Neural cell (in vitro differentiated cells): ENCODE measurements around the gene COBL. TPM values are rescaled to one million over a fixed set of nuclear protein-coding genes. Genes with fewer than 3 reads are reported as not detected.
"Not testable (repeated sequence)": the region's sequence is repeated elsewhere in the genome, so short reads cannot be mapped to it uniquely, and the experiment has no call there.

Source experiments
- H2AFZ ChIP-seq: fragments of 200-600, 300-800 bp; sonication (generic), shearing (Covaris generic); 2 replicates; pipeline ENCODE4 v1.6.0; 2014; ENCODE audit warnings: low read depth, mild to moderate bottlenecking, antibody characterized with exemption, low read length, moderate library complexity
- H3F3A ChIP-seq: fragments of 200-600 bp; shearing (Covaris generic); 2 replicates; pipeline ENCODE4 v1.6.1; 2016; ENCODE audit warnings: mild to moderate bottlenecking, moderate library complexity, mixed read lengths, antibody characterized with exemption, low read length; ENCODE audit not compliant: insufficient read depth, poor library complexity, severe bottlenecking
- H3K27ac ChIP-seq: fragments of 200-600, 300-800 bp; sonication (generic), shearing (Covaris generic); 2 replicates; pipeline ENCODE4 v1.5.1; 2014; ENCODE audit warnings: mild to moderate bottlenecking, low read length, moderate library complexity
- H3K27me3 ChIP-seq: fragments of 300-800, 200-600 bp; sonication (generic), shearing (Covaris generic); 2 replicates; pipeline ENCODE4 v1.6.0; 2014; ENCODE audit warnings: mild to moderate bottlenecking, low read depth, low read length, moderate library complexity; ENCODE audit not compliant: insufficient read depth
- H3K36me3 ChIP-seq: fragments of 300-800, 200-600 bp; sonication (generic), shearing (Covaris generic); 2 replicates; pipeline ENCODE4 v1.5.1; 2014; ENCODE audit warnings: mild to moderate bottlenecking, antibody characterized with exemption, low read length, moderate library complexity; ENCODE audit not compliant: insufficient read depth
- H3K4me2 ChIP-seq: fragments of 300-800, 200-600 bp; sonication (generic), shearing (Covaris generic); 2 replicates; pipeline ENCODE4 v1.6.0; 2014; ENCODE audit warnings: mild to moderate bottlenecking, low read length
- H3K4me3 ChIP-seq: fragments of 300-800, 200-600 bp; sonication (generic), shearing (Covaris generic); 2 replicates; pipeline ENCODE4 v1.5.1; 2014; ENCODE audit warnings: mild to moderate bottlenecking, low read length, moderate library complexity
- H3K79me2 ChIP-seq: fragments of 200-600 bp; shearing (Covaris generic); replicated peaks from 2 replicates; pipeline ENCODE4 v1.6.0; 2014; ENCODE audit warnings: mild to moderate bottlenecking, low read length, moderate library complexity; ENCODE audit not compliant: insufficient read depth
- H3K9ac ChIP-seq: fragments of 300-800, 200-600 bp; sonication (generic), shearing (Covaris generic); 2 replicates; pipeline ENCODE4 v1.6.1; 2016; ENCODE audit warnings: mild to moderate bottlenecking, low read length, mixed read lengths
- H3K9me2 ChIP-seq: fragments of 200-600 bp; shearing (Covaris generic); 2 replicates; pipeline ENCODE4 v1.6.1; 2016; ENCODE audit warnings: mild to moderate bottlenecking, low read length, mixed read lengths; ENCODE audit not compliant: insufficient read depth
- H3K9me3 ChIP-seq: fragments of 200-600, 300-800 bp; sonication (generic), shearing (Covaris generic); 2 replicates; pipeline ENCODE4 v1.6.1; 2016; ENCODE audit warnings: mild to moderate bottlenecking, mixed run types, low read length, moderate library complexity, mixed read lengths
- H4K20me1 ChIP-seq: fragments of 200-600 bp; shearing (Covaris generic); 2 replicates; pipeline ENCODE4 v1.6.1; 2016; ENCODE audit warnings: mild to moderate bottlenecking, mixed run types; ENCODE audit not compliant: insufficient read depth
- CTCF ChIP-seq: fragments of 450-650 bp; IDR thresholded peaks from 2 replicates; pipeline ENCODE4 v1.5.1; 2014; ENCODE audit warnings: antibody characterized with exemption, mild to moderate bottlenecking, moderate library complexity; ENCODE audit not compliant: poor library complexity, severe bottlenecking
- EP300 ChIP-seq: fragments of 450-650 bp; conservative IDR thresholded peaks from 2 replicates; pipeline ENCODE4 v1.6.1; 2014; ENCODE audit warnings: antibody characterized with exemption, mild to moderate bottlenecking, moderate library complexity; ENCODE audit not compliant: poor library complexity, severe bottlenecking
- EZH2 ChIP-seq: fragments of 200-600, 300-800 bp; shearing (Covaris generic), sonication (generic); IDR thresholded peaks from 2 replicates; pipeline ENCODE4 v1.6.1; 2014; ENCODE audit warnings: antibody characterized with exemption, low read length, borderline replicate concordance, mild to moderate bottlenecking; ENCODE audit not compliant: insufficient read depth, poor library complexity, severe bottlenecking
- MXI1 ChIP-seq: fragments of 450-650 bp; conservative IDR thresholded peaks from 2 replicates; pipeline ENCODE4 v1.6.1; 2014; ENCODE audit warnings: antibody characterized with exemption, mild to moderate bottlenecking; ENCODE audit not compliant: poor library complexity, severe bottlenecking
- POLR2AphosphoS5 ChIP-seq: IDR thresholded peaks from 2 replicates; pipeline ENCODE4 v1.6.1; 2012
- RAD21 ChIP-seq: fragments of 450-650 bp; conservative IDR thresholded peaks from 2 replicates; pipeline ENCODE4 v1.6.1; 2014; ENCODE audit warnings: antibody characterized with exemption, mild to moderate bottlenecking, moderate library complexity
- REST ChIP-seq: IDR thresholded peaks from 2 replicates; pipeline ENCODE4 v1.6.1; 2012; ENCODE audit warnings: borderline replicate concordance
- SMC3 ChIP-seq: fragments of 450-650 bp; conservative IDR thresholded peaks from 2 replicates; pipeline ENCODE4 v1.6.1; 2014; ENCODE audit warnings: antibody characterized with exemption, mild to moderate bottlenecking, moderate library complexity; ENCODE audit not compliant: poor library complexity
- TAF1 ChIP-seq: IDR thresholded peaks from 2 replicates; pipeline ENCODE4 v1.6.1; 2012; ENCODE audit warnings: low read depth
- polyA plus RNA-seq: library from polyadenylated mRNA; depleted of rRNA; stranded (reverse); fragments of >200 nt; gene quantifications from 2 replicates; pipeline ENCODE4 v1.2.3, GENCODE V29; 2014

Gene COBL
- polyA plus RNA-seq, 1 donor from 2014 or later, result 0.12 TPM

- Histone ChIP-seq H3K36me3 (no peaks in the 10 kb centered on the region), H3K9me3 (no peaks in the 10 kb centered on the region), H3K4me2 (no peak overlapping the region), H3K27ac (no peak overlapping the region), H2AFZ (no peak overlapping the region), H3K9ac (no peak overlapping the region), H3K9me2 (no peaks in the 10 kb centered on the region), H4K20me1 (no peaks in the 10 kb centered on the region), H3K27me3 (no peaks in the 10 kb centered on the region), H3K79me2 (no peaks in the 10 kb centered on the region), H3K4me3 (no peak overlapping the region), H3F3A (no peaks in the 10 kb centered on the region)
- TF ChIP-seq POLR2AphosphoS5, result no peak
Measured at GRCh38 chr7:51209426-51209825, 107.2 kb downstream of the COBL start.

GRCh38 chr7:51208125-51208524 is 108.5 kb downstream of the COBL start:
- H3K27ac ChIP-seq, H2AFZ ChIP-seq, H3K9me2 ChIP-seq, H3K4me2 ChIP-seq, H3F3A ChIP-seq, H3K4me3 ChIP-seq, H3K27me3 ChIP-seq, H3K9me3 ChIP-seq, H3K79me2 ChIP-seq, H3K36me3 ChIP-seq, H3K9ac ChIP-seq, H4K20me1 ChIP-seq: not testable (repeated sequence)

GRCh38 chr7:51198654-51199053 is 118.0 kb downstream of the COBL start:
- Histone ChIP-seq H3K79me2 (no peaks in the 10 kb centered on the region), H3K36me3 (no peaks in the 10 kb centered on the region)

GRCh38 chr7:51190969-51191368 is 125.6 kb downstream of the COBL start:
- Histone ChIP-seq H3K27ac (no peak overlapping the region), H3K9me2 (no peaks in the 10 kb centered on the region), H3F3A (no peaks in the 10 kb centered on the region), H3K79me2 (no peaks in the 10 kb centered on the region), H3K4me2 (no peak overlapping the region), H3K9ac (no peak overlapping the region), H4K20me1 (no peaks in the 10 kb centered on the region), H3K36me3 (no peaks in the 10 kb centered on the region), H3K27me3 (no peaks in the 10 kb centered on the region), H2AFZ (no peak overlapping the region), H3K9me3 (no peaks in the 10 kb centered on the region), H3K4me3 (no peak overlapping the region)
- TF ChIP-seq EZH2, result no peak
- TF ChIP-seq REST, result no peak
- TF ChIP-seq TAF1, result no peak
- TF ChIP-seq MXI1, result no peak
- no peak for TF ChIP-seq EP300
- no peak for TF ChIP-seq RAD21
- TF ChIP-seq SMC3, result no peak
- no peak for TF ChIP-seq POLR2AphosphoS5

More at GRCh38 chr7:51198654-51199053, 118.0 kb downstream of the COBL start:
- H3K9me3 ChIP-seq, result no peaks in the 10 kb centered on the region
- H3K27me3 ChIP-seq, result no peaks in the 10 kb centered on the region
- no peak overlapping the region for H3K4me3 ChIP-seq
- no peak overlapping the region for H3K4me2 ChIP-seq
- H3K9me2 ChIP-seq, result no peaks in the 10 kb centered on the region
- H3K9ac ChIP-seq, result no peak overlapping the region
- TF ChIP-seq CTCF, result no peak
- no peak for TF ChIP-seq EZH2
- no peak for TF ChIP-seq TAF1
- TF ChIP-seq POLR2AphosphoS5, result no peak
- no peak for TF ChIP-seq MXI1
- no peak overlapping the region for H3K27ac ChIP-seq
- no peaks in the 10 kb centered on the region for H3F3A ChIP-seq
- H2AFZ ChIP-seq, result no peak overlapping the region
- no peaks in the 10 kb centered on the region for H4K20me1 ChIP-seq
